PC-9 (cell line): ENCODE measurements around the gene PIAS1.

Source experiments
- EZH2 ChIP-seq: fragments of 200-600 bp; sonication (generic); IDR thresholded peaks from 2 replicates; pipeline ENCODE4 v1.8.0; 2017; ENCODE audit warnings: antibody characterized with exemption, low read depth
- TF ChIP-seq, protein P1 (sequence below): fragments of 200-600 bp; sonication (generic); conservative IDR thresholded peaks from 2 replicates; pipeline ENCODE4 v1.6.1; 2017; ENCODE audit warnings: mixed run types, antibody characterized with exemption, mild to moderate bottlenecking, moderate library complexity

- TF ChIP-seq, protein P1, sequence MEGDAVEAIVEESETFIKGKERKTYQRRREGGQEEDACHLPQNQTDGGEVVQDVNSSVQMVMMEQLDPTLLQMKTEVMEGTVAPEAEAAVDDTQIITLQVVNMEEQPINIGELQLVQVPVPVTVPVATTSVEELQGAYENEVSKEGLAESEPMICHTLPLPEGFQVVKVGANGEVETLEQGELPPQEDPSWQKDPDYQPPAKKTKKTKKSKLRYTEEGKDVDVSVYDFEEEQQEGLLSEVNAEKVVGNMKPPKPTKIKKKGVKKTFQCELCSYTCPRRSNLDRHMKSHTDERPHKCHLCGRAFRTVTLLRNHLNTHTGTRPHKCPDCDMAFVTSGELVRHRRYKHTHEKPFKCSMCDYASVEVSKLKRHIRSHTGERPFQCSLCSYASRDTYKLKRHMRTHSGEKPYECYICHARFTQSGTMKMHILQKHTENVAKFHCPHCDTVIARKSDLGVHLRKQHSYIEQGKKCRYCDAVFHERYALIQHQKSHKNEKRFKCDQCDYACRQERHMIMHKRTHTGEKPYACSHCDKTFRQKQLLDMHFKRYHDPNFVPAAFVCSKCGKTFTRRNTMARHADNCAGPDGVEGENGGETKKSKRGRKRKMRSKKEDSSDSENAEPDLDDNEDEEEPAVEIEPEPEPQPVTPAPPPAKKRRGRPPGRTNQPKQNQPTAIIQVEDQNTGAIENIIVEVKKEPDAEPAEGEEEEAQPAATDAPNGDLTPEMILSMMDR: no peak
- no peak for TF ChIP-seq EZH2
Observed at GRCh38 chr15:68148039-68148438, 93.9 kb downstream of the PIAS1 start.
